NCI-H2196 (cell line): ENCODE measurements around the gene PADI1.
A peak's percentile ranks its signal among the peaks of the same experiment; 100 is the strongest.

Experiments
- DNase-seq: peaks from one replicate; lab custom pipeline; 2025; ENCODE audit not compliant: unreplicated experiment; lab: John Stamatoyannopoulos, UW

The PADI1 gene

GRCh38 chr1:17204546-17205440 lies at the start of gene PADI1:
Gene PADI1 (plus strand): TSS chr1:17205128. CDS start chr1:17205218, 90 bp downstream.
- no peak for DNase-seq

GRCh38 chr1:17155257-17155920 lies 49.5 kb upstream of the PADI1 start:
- DNase-seq = no peak

- DNase-seq = no peak
These were observed 48.8 kb upstream of the PADI1 start for GRCh38 chr1:17156108-17156507.

- no peak for DNase-seq
These were observed 46.0 kb upstream of the PADI1 start for GRCh38 chr1:17158961-17159360.

- DNase-seq = no peak
These were observed 43.7 kb upstream of the PADI1 start for GRCh38 chr1:17161137-17161740.

GRCh38 chr1:17161926-17162800 lies 42.8 kb upstream of the PADI1 start:
- no peak for DNase-seq

GRCh38 chr1:17162941-17163340 lies 42.0 kb upstream of the PADI1 start:
- DNase-seq = peak; percentile 61

GRCh38 chr1:17163371-17163770 lies 41.6 kb upstream of the PADI1 start:
- no peak for DNase-seq

- no peak for DNase-seq
These were observed 40.9 kb upstream of the PADI1 start for GRCh38 chr1:17163789-17164666.

GRCh38 chr1:17165823-17166222 lies 39.1 kb upstream of the PADI1 start:
- no peak for DNase-seq

GRCh38 chr1:17167041-17167785 lies 37.7 kb upstream of the PADI1 start:
- no peak for DNase-seq

- DNase-seq = no peak
These were observed 37.2 kb upstream of the PADI1 start for GRCh38 chr1:17167786-17168090.

GRCh38 chr1:17168091-17168876 lies 36.6 kb upstream of the PADI1 start:
- DNase-seq = no peak

GRCh38 chr1:17170571-17170970 lies 34.4 kb upstream of the PADI1 start:
- no peak for DNase-seq

GRCh38 chr1:17173217-17173616 lies 31.7 kb upstream of the PADI1 start:
- DNase-seq = no peak

GRCh38 chr1:17176306-17177061 lies 28.4 kb upstream of the PADI1 start:
- no peak for DNase-seq

GRCh38 chr1:17177651-17178050 lies 27.3 kb upstream of the PADI1 start:
- no peak for DNase-seq
